NCI-H345 treated with DMSO at 0.1 percent for 48 hours (cell line): ENCODE measurements around the gene STAT6.
"Not testable (repeated sequence)": the region's sequence is repeated elsewhere in the genome, so short reads cannot be mapped to it uniquely, and the experiment has no call there.

Source experiments
- DNase-seq: peaks from one replicate; lab custom pipeline; 2025; ENCODE audit not compliant: unreplicated experiment; lab: John Stamatoyannopoulos, UW

STAT6 gene

GRCh38 chr12:57127101-57127725 is 16.1 kb upstream of the STAT6 start:
- peak; percentile 35 for DNase-seq

DNA sequence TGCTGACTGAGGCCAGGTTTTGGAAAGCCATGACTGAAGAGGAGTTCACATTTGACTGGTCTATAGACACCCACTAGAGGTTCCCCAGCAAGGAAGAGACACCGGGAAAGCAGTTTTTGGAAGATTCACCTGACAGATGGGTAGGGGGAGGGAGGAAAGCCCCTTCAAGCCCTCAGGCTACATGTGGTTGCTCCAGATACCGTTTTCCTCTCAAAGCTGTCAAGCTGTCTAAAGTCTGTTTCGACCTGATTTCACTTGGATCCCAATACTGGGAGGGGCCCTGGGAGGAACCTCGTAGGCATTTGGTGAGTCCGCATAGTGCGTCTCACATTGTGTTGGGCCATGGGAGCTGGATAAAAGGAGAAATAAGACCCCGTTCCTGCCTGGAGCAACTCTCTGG is 15.4 kb upstream of the STAT6 start:
- no peak for DNase-seq

DNA sequence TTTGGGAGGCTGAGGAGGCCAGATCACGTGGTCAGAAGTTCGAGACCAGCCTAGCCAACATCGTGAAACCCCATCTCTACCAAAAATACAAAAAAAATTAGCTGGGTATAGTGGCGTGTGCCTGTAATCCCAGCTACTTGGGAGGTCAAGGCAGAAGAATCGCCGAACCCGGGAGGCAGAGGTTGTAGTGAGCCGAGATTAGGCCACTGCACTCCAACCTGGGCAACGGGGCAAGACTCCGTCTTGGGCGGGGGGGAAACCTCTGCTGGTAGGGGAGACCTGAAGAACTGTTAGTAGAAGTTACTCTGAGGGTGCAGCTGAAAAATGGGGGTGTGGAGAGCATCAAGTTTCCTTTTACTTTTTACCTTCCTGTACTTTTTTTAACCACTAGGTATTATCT is 14.9 kb upstream of the STAT6 start:
- no peak for DNase-seq

DNA sequence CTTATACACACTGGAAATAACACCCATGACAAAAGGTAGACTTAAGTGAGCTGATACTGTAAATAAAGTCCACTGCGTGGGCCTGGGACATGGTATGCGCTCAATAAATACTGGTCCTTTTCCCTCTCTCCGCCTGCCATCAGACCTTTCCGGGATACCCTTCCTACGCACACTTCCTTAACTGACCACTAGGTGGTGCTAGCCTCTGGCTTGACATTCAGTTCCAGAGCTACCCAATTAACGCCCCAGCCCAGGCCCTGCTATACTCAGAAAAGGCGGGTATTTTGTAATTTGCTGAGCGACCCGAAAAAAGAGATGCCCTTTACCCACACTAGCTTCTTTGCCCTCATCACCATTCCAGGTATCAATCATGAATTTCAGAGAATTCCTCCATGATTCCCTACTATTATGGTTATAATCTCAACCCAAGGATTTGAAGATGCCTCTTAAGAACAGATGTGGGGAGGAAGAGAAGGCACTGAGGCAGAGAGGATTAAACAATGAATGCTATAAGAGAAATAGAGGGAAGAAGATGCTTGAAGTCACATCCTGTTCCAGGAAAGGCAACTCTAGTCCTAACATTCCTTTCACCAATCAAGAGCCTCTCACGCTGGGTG is 13.2 kb upstream of the STAT6 start:
- peak; percentile 73 for DNase-seq

DNA sequence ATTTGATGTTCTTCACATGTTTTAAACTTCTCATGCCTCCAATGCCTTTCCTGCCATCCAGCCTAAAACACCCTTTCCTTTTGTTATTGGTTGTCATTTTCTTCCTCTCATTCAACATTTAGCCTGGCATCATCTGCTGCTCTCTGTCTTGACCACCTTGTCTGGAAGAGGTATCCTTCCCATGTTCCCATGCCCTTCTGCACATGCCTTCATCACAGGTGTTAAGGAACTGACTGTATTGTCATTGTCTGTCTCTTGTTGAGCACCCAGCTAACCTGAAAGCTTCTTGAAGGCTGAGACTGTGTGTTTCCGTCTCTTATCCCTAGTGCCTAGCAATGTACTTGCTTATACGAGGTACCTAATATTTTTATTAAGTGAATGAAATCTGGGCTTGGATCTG is 12.7 kb upstream of the STAT6 start:
- no peak for DNase-seq

- DNase-seq: not testable (repeated sequence)
Observed at GRCh38 chr12:57120718-57121117, 9.6 kb upstream of the STAT6 start.

DNA sequence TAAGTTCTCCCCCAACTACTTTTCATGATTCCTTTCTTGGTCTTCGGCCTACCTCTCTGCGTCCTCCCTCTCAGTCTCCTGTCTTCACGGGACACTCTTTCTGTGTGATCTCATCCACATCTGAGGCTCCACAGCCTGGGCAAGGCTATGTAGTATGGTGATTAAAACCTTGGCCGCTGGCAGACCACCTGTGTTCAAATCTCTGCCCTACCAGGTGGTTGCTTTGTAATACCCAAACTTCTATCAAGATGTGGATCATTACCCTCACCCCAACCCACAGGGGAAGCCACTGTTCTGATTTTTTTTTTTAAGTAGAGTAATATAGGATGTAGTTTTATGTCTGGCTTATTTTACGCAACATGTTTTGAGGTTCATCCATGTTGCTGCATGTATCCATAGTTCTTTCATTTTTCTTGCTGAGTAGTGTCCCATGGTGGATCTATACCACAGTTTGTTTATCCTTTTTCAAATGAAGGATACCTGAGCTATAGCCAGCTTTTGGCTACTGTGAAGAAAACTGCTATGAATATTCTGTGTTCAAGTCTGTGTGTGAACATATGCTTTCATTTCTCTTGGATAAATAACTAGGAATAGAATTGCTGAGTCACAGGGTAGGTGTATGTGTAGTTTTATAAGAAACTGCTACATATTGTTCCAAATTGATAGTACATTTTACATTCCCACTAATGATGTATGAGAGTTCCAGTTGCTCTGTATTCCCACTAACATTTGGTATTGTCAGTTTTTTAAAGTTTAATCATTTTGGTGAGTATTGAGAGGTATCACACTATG is 8.3 kb upstream of the STAT6 start:
- no peak for DNase-seq

DNA sequence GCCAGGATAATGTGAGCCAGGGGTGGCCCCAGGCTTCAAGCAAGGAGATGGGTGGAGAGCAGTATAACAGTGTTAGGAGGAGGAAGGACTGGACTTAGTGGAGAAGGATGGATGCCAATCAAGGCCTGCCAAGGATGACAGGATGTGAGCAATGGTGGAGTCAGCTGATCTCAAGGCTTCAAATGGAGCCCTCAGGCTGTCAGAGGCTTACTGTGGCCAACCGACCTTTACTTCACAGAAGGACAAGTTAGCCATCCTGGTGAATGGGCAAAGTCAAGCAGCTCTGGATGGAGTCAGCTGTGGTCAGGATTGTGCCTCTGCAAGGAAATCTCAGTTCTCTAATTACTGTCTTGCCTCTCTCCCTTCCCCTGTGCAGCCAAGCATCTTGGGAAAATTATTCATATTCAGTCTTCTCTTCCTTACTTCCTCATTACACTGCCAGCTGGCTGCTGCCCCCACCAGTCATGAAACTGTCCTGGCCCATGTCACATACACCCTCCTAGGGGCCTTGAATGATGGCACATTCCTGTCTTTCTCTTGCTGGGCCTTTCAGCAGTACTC is 7.6 kb upstream of the STAT6 start:
- no peak for DNase-seq

DNA sequence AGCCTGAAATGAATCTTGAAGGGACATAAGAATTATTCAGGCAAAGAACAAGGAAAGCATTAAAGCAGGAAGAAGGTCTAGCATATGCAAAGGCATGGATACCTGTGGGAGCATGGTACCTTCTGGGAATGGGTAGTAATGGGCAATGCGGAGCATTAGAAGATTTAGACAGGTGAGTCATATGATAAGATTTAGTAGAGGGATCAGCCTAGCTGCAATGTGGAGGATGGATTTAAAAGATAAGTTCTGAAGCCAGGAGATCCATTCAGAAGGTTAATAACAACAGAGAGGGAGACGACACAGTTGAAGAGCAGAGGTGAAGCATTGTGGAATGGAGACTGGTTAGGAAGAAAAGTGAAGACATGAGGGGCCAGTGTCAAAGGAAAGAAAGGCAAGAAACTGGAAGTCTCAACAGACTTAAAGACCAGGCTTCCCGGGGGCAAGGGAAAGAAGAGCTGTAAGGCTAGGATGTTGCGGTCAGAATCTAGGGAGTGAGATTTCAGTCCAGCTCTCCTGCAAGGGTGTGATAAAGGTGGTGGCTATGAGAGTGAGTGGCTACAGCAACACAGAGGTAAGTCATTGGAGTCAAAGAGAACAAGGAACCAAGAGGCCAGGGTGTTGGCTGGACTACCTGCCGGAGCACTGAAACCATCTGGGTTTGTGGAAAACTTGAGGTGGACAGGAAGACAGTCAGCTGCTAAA is 5.6 kb upstream of the STAT6 start:
- DNase-seq: no peak

DNA sequence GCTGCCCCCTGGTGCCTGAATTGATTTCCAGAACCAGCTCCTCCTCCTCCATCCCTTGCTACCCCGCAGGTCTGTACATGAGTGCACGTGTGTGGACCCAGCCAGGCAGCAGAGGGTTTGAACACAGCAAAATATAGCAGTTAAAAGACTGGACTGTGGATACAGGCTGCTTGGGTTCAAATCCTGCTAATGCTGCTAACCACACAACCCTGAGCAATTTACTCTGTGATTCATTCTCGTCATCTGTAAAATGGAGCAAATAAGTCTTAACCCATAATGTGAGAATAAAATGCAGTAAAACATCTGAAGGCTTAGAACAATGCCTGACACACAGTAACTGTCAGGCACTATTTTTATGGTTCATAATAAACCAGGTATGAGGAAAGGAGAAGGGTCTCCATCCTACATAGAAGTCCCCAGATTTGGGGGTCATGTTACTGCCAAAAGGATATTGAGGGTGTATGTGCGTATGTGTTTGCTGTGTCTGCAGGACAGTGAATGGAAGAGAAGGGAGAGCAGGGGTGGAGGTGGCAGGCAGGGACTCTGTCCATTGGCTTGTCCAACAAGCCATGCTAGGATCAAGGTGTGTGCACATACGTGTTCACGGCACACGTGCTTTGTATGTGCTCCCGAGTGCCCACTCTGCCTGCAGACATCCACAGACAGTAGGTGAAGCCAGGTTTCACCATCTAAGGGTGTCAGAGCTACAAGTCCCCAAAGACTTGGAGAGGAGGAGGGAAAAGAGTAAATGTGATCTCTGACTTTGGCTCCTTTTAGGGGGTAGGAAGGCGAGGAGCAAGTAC is 1.5 kb upstream of the STAT6 start:
- no peak for DNase-seq

DNA sequence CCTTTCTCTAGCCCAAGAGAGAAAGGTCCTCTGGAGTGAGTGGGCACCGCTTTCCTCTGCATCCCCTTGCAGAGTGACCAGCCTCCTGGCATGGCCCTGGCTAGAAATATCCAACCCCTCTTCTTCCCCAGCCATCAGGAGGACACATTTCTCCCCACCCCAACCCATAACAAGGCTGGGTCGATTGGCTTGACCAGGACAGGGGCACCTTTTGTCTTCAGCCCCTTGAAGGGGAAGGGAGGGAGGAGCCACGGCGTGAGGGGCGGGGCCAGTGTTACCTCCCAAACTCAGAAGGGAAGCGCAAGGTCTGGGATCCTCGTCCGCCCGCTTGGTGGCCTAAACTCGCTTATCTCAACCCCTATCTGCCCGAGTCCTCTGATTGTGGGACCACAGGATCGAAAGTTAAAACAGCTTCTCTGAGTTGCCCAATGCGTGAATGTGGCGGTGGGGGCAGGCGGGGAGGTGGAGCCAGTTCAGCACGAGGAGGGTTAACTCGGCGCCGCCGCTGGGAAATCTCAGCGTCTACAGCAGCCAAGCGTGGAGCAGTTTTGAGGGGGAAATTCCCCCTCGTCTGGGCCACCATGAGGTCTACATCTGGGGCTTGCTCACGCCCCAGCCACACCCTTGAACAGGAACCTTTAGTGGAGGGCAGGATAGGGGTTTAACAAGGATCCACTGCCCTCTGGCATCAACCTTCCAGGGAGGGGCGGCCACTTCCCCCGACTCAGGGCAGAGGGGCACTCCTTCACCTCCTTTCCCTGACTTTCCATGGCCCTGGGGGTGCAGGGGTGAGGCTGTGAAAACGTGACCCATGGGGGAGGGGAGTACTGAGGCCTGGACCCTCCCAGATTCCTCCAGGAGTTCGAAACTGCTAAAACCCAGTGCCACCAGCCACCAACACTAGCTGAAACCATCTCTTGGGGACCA is 795 bp downstream of the STAT6 start:
- DNase-seq: no peak

DNA sequence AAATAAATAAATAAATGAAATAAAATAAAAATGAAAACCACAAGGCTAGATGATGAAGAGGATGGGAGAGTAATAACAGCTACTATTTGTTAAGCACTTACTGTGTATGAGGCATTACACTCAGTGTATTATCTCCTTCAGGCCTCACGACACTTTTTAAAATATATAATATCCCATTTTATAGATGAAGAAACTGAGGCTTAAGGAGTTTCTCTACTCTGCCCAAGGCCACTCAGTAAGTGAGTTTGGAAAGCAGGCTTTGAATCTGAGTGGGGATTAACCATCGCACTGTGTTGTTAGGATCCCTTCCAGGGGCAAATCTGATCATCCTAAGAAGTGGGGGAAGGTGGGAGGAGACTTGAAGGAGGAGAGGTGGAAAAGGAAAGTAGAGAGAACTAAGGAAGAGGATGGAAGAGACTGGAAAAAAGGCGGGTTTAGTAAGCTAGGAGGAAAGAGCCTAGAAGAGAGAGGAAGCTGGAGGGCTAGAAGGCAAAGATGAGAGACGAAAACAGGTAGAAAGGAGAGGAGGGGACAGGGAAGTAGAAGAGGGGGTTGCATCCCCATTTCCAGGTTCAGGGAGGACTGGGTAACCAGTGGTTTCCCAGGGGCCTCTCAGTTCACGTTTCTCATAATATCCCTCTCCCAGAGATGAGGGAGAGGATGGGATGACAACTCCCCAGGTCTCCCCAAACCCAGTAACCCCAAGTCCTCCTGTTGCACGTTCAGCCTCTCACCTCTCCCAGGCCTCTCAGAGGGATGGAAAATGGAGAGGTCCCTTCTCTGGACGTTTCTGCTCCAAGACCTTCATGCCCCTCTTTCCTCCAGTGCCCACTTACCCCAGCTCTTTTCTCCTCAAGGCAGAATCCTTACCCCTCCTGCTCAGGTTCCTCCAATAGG is 1.7 kb downstream of the STAT6 start:
- no peak for DNase-seq

DNA sequence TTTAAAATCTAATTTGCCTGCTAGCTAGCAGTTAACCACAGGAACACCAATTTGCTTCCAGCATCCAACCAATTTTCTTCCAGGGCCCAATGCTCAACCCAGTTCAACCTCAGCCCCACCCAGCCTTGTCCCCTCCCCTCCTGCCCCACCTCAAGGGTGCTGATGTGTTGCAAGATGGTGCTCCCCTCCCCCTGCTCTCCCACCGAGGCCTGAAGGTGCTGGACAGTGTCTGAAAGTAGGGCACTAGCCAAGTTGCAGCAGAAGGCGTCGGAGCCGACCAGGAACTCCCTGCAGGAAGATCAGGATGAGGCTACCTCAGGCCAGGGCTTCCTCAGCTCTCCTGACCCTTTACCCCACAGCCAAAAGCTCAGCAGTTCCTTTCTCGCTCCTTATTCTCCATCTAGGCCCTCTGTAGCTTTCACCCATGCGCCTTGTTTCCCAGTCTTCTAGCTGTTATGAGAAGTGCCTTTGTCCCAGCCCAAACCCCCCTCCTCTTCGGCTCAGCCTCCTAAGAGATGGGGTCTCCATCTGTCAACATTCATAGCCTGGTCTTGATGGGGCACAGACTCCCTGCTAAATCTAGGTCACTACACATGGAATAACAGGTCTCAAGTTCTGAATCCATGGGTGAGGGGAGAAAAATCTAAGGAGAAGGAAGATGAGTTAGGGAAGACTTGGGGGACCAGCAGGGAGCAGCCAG is 3.6 kb downstream of the STAT6 start:
- DNase-seq: no peak

GRCh38 chr12:57106021-57106708 is 5.0 kb downstream of the STAT6 start:
- no peak for DNase-seq

GRCh38 chr12:57105011-57105753 is 6.0 kb downstream of the STAT6 start:
- DNase-seq: no peak

GRCh38 chr12:57104292-57104910 is 6.8 kb downstream of the STAT6 start:
- DNase-seq: no peak
